A549 (cell line): ENCODE data around the gene CD27. TPM values are rescaled to one million over a fixed set of nuclear protein-coding genes. Genes with fewer than 3 reads are reported as not detected.
A peak's percentile ranks its signal among the peaks of the same experiment; 100 is the strongest.

Experiments
- ATAC-seq, 2 experiments: fragments of 200-7000 bp in 1 of 2; fragments of >200 bp in 1 of 2; cut with Nextera tagmentation in 1 of 2; cut with Tn5 transposase in 1 of 2; 3 replicates each; pipeline versions ENCODE4 v1.8.0 to v1.9.1; 2018 to 2020; ENCODE audit warnings: mild to moderate bottlenecking in 1 of 2, moderate library complexity in 1 of 2
- CTCF ChIA-PET: fragments of 300-600 bp; sonication (Branson Sonifier 250); formaldehyde crosslinking; extraction: SDS; loops from one replicate; lab custom pipeline; 2021; ENCODE audit warnings: antibody characterized with exemption, inconsistent platforms; lab: Yijun Ruan, JAX
- POLR2A ChIA-PET: fragments of 350-600 bp; formaldehyde crosslinking; extraction: SDS; loops from one replicate; lab custom pipeline; 2021; ENCODE audit warnings: antibody characterized with exemption, inconsistent platforms; lab: Yijun Ruan, JAX
- DNase-seq, 2 experiments: peaks; one replicate each; pipeline versions ENCODE4 v3.0.0 to v3.0.0-alpha.2; 2011 to 2016; ENCODE audit warnings: low read depth in 1 of 2, low spot score in 1 of 2
- FAIRE-seq: peaks from 2 replicates; lab custom pipeline; 2011; peaks lifted over from hg19 to GRCh38; lab: Jason Lieb, UNC
- H3K27ac ChIP-seq, 2 experiments: fragments of >200 bp; sonication (Bioruptor Twin); formaldehyde crosslinking; 3 replicates each; pipeline ENCODE4 v1.5.1; 2016 to 2017
- H3K4me1 ChIP-seq: fragments of >200 bp; sonication (Bioruptor Twin); formaldehyde crosslinking; 3 replicates; pipeline ENCODE4 v1.6.1; 2016
- H3K4me2 ChIP-seq: fragments of >200 bp; sonication (Bioruptor Twin); formaldehyde crosslinking; 3 replicates; pipeline ENCODE4 v1.6.1; 2016
- H3K4me3 ChIP-seq: fragments of >200 bp; sonication (Bioruptor Twin); formaldehyde crosslinking; 3 replicates; pipeline ENCODE4 v1.5.1; 2016
- H3K9me3 ChIP-seq: fragments of >200 bp; sonication (Bioruptor Twin); formaldehyde crosslinking; 3 replicates; pipeline ENCODE4 v1.6.1; 2016
- CBX8 ChIP-seq: fragments of 200-600 bp; sonication (generic); IDR thresholded peaks from 2 replicates; pipeline ENCODE4 v1.6.1; 2016
- ESRRA ChIP-seq: fragments of 150-350 bp; IDR thresholded peaks from 2 replicates; pipeline ENCODE4 v1.6.1; 2014; ENCODE audit warnings: mild to moderate bottlenecking, low read length, borderline replicate concordance
- FOSB ChIP-seq: fragments of 250-450 bp; sonication (Bioruptor Pico); IDR thresholded peaks from 2 replicates; pipeline ENCODE4 v1.5.0; 2020; ENCODE audit warnings: mild to moderate bottlenecking, moderate library complexity
- MAZ ChIP-seq: fragments of 150-350 bp; IDR thresholded peaks from 2 replicates; pipeline ENCODE4 v1.6.1; 2014; ENCODE audit warnings: antibody characterized with exemption, low read depth, low read length, borderline replicate concordance
- MYC ChIP-seq: IDR thresholded peaks from 2 replicates; pipeline ENCODE4 v1.6.1; 2012; ENCODE audit warnings: mild to moderate bottlenecking, inconsistent platforms, low read length, improper control_type of control experiment, borderline replicate concordance
- PHF8 ChIP-seq: fragments of 200-600 bp; sonication (generic); IDR thresholded peaks from 2 replicates; pipeline ENCODE4 v1.6.1; 2016; ENCODE audit warnings: low read depth, mild to moderate bottlenecking, antibody characterized with exemption, moderate library complexity, borderline replicate concordance
- POLR2A ChIP-seq: IDR thresholded peaks from 2 replicates; pipeline ENCODE4 v1.6.1; 2012; ENCODE audit warnings: mild to moderate bottlenecking, low read length
- RCOR1 ChIP-seq: fragments of 150-350 bp; IDR thresholded peaks from 2 replicates; pipeline ENCODE4 v1.6.1; 2014; ENCODE audit warnings: antibody characterized with exemption, low read length, low read depth
- RNF2 ChIP-seq: fragments of 200-600 bp; sonication (generic); IDR thresholded peaks from 2 replicates; pipeline ENCODE4 v1.6.1; 2016; ENCODE audit warnings: low read depth, mild to moderate bottlenecking, antibody characterized with exemption, moderate library complexity, borderline replicate concordance
- SMC3 ChIP-seq: fragments of >200 bp; sonication (Bioruptor Twin); formaldehyde crosslinking; IDR thresholded peaks from 3 replicates; pipeline ENCODE4 v1.6.1; 2018; ENCODE audit warnings: inconsistent platforms
- SREBF2 ChIP-seq: fragments of 450-650 bp; IDR thresholded peaks from 2 replicates; pipeline ENCODE4 v1.6.1; 2014; ENCODE audit warnings: mild to moderate bottlenecking, moderate library complexity
- TP53 ChIP-seq: fragments of 250-450 bp; sonication (Bioruptor Pico); IDR thresholded peaks from 2 replicates; pipeline ENCODE4 v1.5.0; 2021; ENCODE audit warnings: mild to moderate bottlenecking, moderate library complexity
- WGBS: methylation state at CpG from one replicate; pipeline ENCODE4 v1.1.6; 2017; ENCODE audit errors: missing lambda C conversion rate; 5-methylcytosine and 5-hydroxymethylcytosine counted together
- polyA plus RNA-seq, 4 experiments: library from polyadenylated mRNA; depleted of rRNA in 3 of 4; stranded (reverse); fragments of >200 nt; fragmentation: RNase III in 1 of 4; extraction: RNeasy Plus Mini Kit Qiagen cat#74134 plus additional on column Dnase treatment in 1 of 4; gene quantifications; 2 replicates in 3 of 4; 3 replicates in 1 of 4; pipeline ENCODE4 v1.2.3, GENCODE V29; 2011 to 2017
- TF ChIP-seq, protein P1 (sequence below): fragments of >200 bp; sonication (Bioruptor Twin); formaldehyde crosslinking; IDR thresholded peaks from 3 replicates; pipeline ENCODE4 v1.5.1; 2016
- TF ChIP-seq, protein P2 (sequence below): fragments of 450-650 bp; IDR thresholded peaks from 2 replicates; pipeline ENCODE4 v1.6.1; 2014; ENCODE audit warnings: antibody characterized with exemption
- TF ChIP-seq, protein P3 (sequence below): fragments of 250-450 bp; sonication (Bioruptor Pico); IDR thresholded peaks from 2 replicates; pipeline ENCODE4 v1.5.0; 2020; ENCODE audit warnings: low read depth, mild to moderate bottlenecking, moderate library complexity
- TF ChIP-seq, protein P4 (sequence below): fragments of >200 bp; sonication (Bioruptor Twin); formaldehyde crosslinking; IDR thresholded peaks from 3 replicates; pipeline ENCODE4 v1.6.1; 2016
- TF ChIP-seq, protein P5 (sequence below): fragments of 150-350 bp; IDR thresholded peaks from 2 replicates; pipeline ENCODE4 v1.6.1; 2014; ENCODE audit warnings: low read depth, mild to moderate bottlenecking, low read length

Gene CD27
- polyA plus RNA-seq, 2 of the 4 experiments (the other 2 are of a cell fraction), result not detected

DNA sequence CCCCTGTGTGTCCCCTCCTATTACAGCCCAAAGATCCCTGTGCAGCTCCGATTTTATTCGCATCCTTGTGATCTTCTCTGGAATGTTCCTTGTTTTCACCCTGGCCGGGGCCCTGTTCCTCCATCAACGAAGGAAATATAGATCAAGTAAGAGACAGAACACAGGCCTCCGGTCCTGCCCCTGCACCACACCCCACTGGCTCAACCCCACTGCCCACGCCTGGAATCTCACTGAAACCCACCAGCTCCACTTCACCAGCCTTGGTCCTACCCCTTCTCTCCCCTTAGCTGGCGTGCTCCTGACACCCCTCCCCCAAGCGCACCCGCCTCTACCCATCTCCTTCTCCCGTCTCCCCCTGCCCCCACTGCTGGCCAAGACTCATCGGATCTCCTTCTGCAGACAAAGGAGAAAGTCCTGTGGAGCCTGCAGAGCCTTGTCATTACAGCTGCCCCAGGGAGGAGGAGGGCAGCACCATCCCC, 6.2 kb downstream of the CD27 start (continued):
- TF ChIP-seq, protein P1, sequence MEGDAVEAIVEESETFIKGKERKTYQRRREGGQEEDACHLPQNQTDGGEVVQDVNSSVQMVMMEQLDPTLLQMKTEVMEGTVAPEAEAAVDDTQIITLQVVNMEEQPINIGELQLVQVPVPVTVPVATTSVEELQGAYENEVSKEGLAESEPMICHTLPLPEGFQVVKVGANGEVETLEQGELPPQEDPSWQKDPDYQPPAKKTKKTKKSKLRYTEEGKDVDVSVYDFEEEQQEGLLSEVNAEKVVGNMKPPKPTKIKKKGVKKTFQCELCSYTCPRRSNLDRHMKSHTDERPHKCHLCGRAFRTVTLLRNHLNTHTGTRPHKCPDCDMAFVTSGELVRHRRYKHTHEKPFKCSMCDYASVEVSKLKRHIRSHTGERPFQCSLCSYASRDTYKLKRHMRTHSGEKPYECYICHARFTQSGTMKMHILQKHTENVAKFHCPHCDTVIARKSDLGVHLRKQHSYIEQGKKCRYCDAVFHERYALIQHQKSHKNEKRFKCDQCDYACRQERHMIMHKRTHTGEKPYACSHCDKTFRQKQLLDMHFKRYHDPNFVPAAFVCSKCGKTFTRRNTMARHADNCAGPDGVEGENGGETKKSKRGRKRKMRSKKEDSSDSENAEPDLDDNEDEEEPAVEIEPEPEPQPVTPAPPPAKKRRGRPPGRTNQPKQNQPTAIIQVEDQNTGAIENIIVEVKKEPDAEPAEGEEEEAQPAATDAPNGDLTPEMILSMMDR, result no peak
- no peak for TF ChIP-seq FOSB (CRISPR knock-in tag)

DNA sequence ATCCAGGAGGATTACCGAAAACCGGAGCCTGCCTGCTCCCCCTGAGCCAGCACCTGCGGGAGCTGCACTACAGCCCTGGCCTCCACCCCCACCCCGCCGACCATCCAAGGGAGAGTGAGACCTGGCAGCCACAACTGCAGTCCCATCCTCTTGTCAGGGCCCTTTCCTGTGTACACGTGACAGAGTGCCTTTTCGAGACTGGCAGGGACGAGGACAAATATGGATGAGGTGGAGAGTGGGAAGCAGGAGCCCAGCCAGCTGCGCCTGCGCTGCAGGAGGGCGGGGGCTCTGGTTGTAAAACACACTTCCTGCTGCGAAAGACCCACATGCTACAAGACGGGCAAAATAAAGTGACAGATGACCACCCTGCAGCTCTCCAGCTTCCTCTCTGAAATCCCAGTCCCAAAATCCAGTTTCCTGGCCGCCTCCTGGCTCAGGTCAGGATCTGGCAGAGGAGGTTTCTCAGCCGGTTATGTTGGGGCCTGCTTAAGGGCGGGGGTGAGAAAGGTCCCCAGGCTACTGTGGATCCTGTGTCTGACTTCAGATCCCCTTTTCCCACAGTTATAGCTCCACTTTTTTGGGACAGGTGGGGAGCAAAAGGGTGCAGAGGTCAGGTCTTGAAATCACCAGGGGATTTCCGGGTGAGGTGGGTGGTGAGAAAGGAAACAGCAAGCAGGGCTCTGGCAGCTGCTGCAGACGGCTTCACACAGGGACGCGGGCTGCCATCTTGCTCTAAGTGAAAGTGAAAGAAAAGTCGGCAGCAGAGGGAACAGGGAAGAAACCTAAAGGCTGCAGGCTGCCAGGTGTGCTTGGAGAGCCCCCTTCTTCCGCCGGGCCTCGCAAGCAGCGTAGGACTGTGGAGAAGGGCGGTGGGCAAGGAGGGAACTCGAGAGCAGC, 6.8 kb downstream of the CD27 start, which contains the start of gene TAPBPL:
TSS of gene TAPBPL (plus strand) at position 695 of the 897 bp plus-strand sequence. CDS start 207 bp downstream, outside the sequence.
- ATAC-seq (peak; percentile 75 to 78), FAIRE-seq (no peak), DNase-seq (peak; percentile 47 to 62)
- ChIA-PET POLR2A (interaction anchor here (0.9 to 2.8 kb wide), 3 partner anchors 10 to 19 kb away, joined by 3 to 14 read pairs (median 4); partner anchors contain the start of gene VAMP1), CTCF (interaction anchor here (0.7 to 5.1 kb wide), 7 partner anchors 7 to 128 kb away, joined by 3 to 52 read pairs (median 5); partner anchors contain the start of gene CD27)
- Histone ChIP-seq H3K27ac (peak within 1 kb of the TSS; percentile 97), H3K9me3 (no peaks in the 10 kb centered on the region), H3K4me1 (peaks cover 21% of the 10 kb centered on the region), H3K4me3 (peak within 1 kb of the TSS; percentile 39), H3K4me2 (peak within 1 kb of the TSS; percentile 96)
- TF ChIP-seq, protein P2, sequence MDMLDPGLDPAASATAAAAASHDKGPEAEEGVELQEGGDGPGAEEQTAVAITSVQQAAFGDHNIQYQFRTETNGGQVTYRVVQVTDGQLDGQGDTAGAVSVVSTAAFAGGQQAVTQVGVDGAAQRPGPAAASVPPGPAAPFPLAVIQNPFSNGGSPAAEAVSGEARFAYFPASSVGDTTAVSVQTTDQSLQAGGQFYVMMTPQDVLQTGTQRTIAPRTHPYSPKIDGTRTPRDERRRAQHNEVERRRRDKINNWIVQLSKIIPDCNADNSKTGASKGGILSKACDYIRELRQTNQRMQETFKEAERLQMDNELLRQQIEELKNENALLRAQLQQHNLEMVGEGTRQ, result no peak
- TF ChIP-seq SREBF2 (no peak), TP53 (CRISPR knock-in tag) (0 out of 2 replicates have a peak, but pooled peaks have one; percentile 18), POLR2A (peak; percentile 22; the same call in 1 of the 2 replicates), RCOR1 (no peak), SMC3 (no peak)
- TF ChIP-seq, protein P3, sequence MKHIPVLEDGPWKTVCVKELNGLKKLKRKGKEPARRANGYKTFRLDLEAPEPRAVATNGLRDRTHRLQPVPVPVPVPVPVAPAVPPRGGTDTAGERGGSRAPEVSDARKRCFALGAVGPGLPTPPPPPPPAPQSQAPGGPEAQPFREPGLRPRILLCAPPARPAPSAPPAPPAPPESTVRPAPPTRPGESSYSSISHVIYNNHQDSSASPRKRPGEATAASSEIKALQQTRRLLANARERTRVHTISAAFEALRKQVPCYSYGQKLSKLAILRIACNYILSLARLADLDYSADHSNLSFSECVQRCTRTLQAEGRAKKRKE (CRISPR knock-in tag), result no peak
- WGBS, result 42% methylated on average over 24 of the region's 27 CpGs

DNA sequence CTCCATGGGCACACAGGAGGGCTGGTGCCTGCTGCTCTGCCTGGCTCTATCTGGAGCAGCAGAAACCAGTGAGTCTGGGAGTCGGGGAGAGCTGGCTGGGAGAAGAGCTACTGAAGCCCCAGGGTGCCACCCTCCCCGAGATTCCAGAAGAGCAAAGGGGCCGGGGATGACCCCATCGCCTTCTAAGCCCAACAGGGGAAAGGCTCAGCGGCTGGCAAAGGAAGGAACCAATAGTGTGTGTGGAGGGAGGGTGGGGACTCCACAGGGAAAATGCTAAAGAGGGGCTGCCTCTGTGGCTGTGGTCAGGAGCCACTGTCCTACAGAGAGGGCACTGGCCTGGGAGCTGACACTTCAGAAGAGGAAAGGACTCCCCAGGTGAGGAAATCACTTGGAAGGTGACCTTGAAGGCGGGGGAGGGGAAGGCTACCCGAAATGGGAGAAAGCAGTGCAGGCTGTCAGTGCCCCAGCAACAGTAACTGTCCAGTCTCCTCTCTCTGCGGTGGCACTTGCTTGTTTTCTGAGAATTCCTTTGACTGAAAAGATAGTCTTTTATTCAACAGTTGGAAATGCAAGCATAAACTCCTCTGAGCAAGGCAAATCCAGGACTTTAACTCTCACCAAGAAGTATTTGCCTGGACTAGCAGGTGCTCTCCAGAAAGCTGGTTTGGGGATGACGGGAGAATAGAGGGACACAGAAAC, 7.6 kb downstream of the CD27 start:
- H3K4me2 ChIP-seq, result peak overlapping the region; percentile 96
- peaks cover 21% of the 10 kb centered on the region for H3K4me1 ChIP-seq
- peak overlapping the region; percentile 39 for H3K4me3 ChIP-seq
- ATAC-seq, result peak; percentile 68 to 72; a peak in 5 of 6 replicates
- CTCF ChIA-PET, result interaction anchor here (0.8 to 5.1 kb wide), 6 partner anchors 8 to 126 kb away, joined by 3 to 52 read pairs (median 6); partner anchors contain the start of gene CD27
- no peak for DNase-seq
- TF ChIP-seq MYC (no peak), PHF8 (no peak), RNF2 (no peak), MAZ (no peak), CBX8 (no peak), POLR2A (peak; percentile 1; the same call in 1 of the 2 replicates), ESRRA (peak; percentile 97)
- TF ChIP-seq, protein P4, sequence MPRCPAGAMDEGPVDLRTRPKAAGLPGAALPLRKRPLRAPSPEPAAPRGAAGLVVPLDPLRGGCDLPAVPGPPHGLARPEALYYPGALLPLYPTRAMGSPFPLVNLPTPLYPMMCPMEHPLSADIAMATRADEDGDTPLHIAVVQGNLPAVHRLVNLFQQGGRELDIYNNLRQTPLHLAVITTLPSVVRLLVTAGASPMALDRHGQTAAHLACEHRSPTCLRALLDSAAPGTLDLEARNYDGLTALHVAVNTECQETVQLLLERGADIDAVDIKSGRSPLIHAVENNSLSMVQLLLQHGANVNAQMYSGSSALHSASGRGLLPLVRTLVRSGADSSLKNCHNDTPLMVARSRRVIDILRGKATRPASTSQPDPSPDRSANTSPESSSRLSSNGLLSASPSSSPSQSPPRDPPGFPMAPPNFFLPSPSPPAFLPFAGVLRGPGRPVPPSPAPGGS, result no peak
- TF ChIP-seq, protein P5, sequence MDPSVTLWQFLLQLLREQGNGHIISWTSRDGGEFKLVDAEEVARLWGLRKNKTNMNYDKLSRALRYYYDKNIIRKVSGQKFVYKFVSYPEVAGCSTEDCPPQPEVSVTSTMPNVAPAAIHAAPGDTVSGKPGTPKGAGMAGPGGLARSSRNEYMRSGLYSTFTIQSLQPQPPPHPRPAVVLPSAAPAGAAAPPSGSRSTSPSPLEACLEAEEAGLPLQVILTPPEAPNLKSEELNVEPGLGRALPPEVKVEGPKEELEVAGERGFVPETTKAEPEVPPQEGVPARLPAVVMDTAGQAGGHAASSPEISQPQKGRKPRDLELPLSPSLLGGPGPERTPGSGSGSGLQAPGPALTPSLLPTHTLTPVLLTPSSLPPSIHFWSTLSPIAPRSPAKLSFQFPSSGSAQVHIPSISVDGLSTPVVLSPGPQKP, result no peak
- no peak for FAIRE-seq
- WGBS, result 46% methylated on average over 9 of the region's 9 CpGs
- H3K9me3 ChIP-seq, result no peaks in the 10 kb centered on the region
- POLR2A ChIA-PET, result interaction anchor here (0.9 to 2.8 kb wide), 3 partner anchors 9 to 18 kb away, joined by 3 to 14 read pairs (median 4); partner anchors contain the start of gene VAMP1
- peak overlapping the region; percentile 97 for H3K27ac ChIP-seq
